AG04449 (cell line): Measurements from ENCODE around the gene PCDH18.

Experiments
- CTCF ChIA-PET: fragments of 350-600 bp; formaldehyde crosslinking; extraction: SDS; loops from one replicate; lab custom pipeline; 2021; ENCODE audit warnings: antibody characterized with exemption; lab: Yijun Ruan, JAX
- POLR2A ChIA-PET: fragments of 400-600, 350-600 bp; formaldehyde crosslinking; extraction: SDS; loops from one replicate; lab custom pipeline; 2020; ENCODE audit warnings: antibody characterized with exemption, inconsistent platforms; lab: Yijun Ruan, JAX
- DNase-seq: peaks from one replicate; pipeline ENCODE4 v3.0.0-alpha.2; 2010; ENCODE audit warnings: low read depth, low spot score
- H3K4me3 ChIP-seq: 2 replicates; pipeline ENCODE4 v1.5.1; 2011; ENCODE audit warnings: low read depth, mild to moderate bottlenecking, control low read depth, low read length
- CTCF ChIP-seq: IDR thresholded peaks from one replicate; pipeline ENCODE4 v1.5.1; 2011; ENCODE audit warnings: mild to moderate bottlenecking, moderate library complexity, low read length, control low read depth, inconsistent platforms; ENCODE audit not compliant: insufficient read depth; ENCODE audit errors: missing control alignments

The PCDH18 gene

GRCh38 chr4:137532869-137533236, 559 bp upstream of the PCDH18 start:
- CTCF ChIA-PET: interaction anchor here (1.5 to 2.7 kb wide), 7 partner anchors 8 to 409 kb away, joined by 4 to 14 read pairs (median 6); no protein-coding TSS in a partner anchor
- POLR2A ChIA-PET: interaction anchor here (0.6 to 2.2 kb wide), 7 partner anchors 13 to 408 kb away, joined by 3 to 8 read pairs (median 4); no protein-coding TSS in a partner anchor
- no peak for TF ChIP-seq CTCF
- DNase-seq: no peak
- H3K4me3 ChIP-seq: peak overlapping the region; percentile 81

GRCh38 chr4:137531168-137531985, 917 bp downstream of the PCDH18 start:
- peak overlapping the region; percentile 81 for H3K4me3 ChIP-seq
- no peak for DNase-seq
- TF ChIP-seq CTCF: peak; percentile 36
- POLR2A ChIA-PET: interaction anchor here (0.7 to 2.2 kb wide), 6 partner anchors 13 to 407 kb away, joined by 3 to 8 read pairs (median 4); no protein-coding TSS in a partner anchor
- CTCF ChIA-PET: interaction anchor here (0.8 to 2.6 kb wide), 17 partner anchors 9 to 407 kb away, joined by 3 to 14 read pairs (median 4); no protein-coding TSS in a partner anchor

- ChIA-PET POLR2A (no interaction called here), CTCF (interaction anchor here (0.6 to 2.6 kb wide), 6 partner anchors 10 to 245 kb away, joined by 3 to 6 read pairs (median 4); no protein-coding TSS in a partner anchor)
- H3K4me3 ChIP-seq: peak overlapping the region; percentile 81
- no peak for DNase-seq
- TF ChIP-seq CTCF: no peak
Observed at GRCh38 chr4:137530176-137530575, 2.1 kb downstream of the PCDH18 start.

GRCh38 chr4:137529432-137529831, 2.9 kb downstream of the PCDH18 start:
- TF ChIP-seq CTCF: no peak
- POLR2A ChIA-PET: no interaction called here
- DNase-seq: no peak
- H3K4me3 ChIP-seq: peak overlapping the region; percentile 81
- CTCF ChIA-PET: no interaction called here

GRCh38 chr4:137528673-137529072, 3.6 kb downstream of the PCDH18 start:
- CTCF ChIA-PET: interaction anchor here (0.6 to 1.2 kb wide), 3 partner anchors 404 to 561 kb away, joined by 3 read pairs; no protein-coding TSS in a partner anchor
- DNase-seq: no peak
- POLR2A ChIA-PET: no interaction called here
- TF ChIP-seq CTCF: no peak
- peak overlapping the region; percentile 81 for H3K4me3 ChIP-seq

GRCh38 chr4:137526681-137527080, 5.6 kb downstream of the PCDH18 start:
- POLR2A ChIA-PET: no interaction called here
- peak overlapping the region; percentile 46 for H3K4me3 ChIP-seq
- no peak for TF ChIP-seq CTCF
- CTCF ChIA-PET: no interaction called here
- no peak for DNase-seq
